ENCODE data around the gene AARS2. TPM values are rescaled to one million over a fixed set of nuclear protein-coding genes. Genes with fewer than 3 reads are reported as not detected.
A peak's percentile ranks its signal among the peaks of the same experiment; 100 is the strongest.

Gene AARS2
- total RNA-seq, 4 donors from 2014 or later: 9.0 to 21.9 (median 12.2) TPM

DNA sequence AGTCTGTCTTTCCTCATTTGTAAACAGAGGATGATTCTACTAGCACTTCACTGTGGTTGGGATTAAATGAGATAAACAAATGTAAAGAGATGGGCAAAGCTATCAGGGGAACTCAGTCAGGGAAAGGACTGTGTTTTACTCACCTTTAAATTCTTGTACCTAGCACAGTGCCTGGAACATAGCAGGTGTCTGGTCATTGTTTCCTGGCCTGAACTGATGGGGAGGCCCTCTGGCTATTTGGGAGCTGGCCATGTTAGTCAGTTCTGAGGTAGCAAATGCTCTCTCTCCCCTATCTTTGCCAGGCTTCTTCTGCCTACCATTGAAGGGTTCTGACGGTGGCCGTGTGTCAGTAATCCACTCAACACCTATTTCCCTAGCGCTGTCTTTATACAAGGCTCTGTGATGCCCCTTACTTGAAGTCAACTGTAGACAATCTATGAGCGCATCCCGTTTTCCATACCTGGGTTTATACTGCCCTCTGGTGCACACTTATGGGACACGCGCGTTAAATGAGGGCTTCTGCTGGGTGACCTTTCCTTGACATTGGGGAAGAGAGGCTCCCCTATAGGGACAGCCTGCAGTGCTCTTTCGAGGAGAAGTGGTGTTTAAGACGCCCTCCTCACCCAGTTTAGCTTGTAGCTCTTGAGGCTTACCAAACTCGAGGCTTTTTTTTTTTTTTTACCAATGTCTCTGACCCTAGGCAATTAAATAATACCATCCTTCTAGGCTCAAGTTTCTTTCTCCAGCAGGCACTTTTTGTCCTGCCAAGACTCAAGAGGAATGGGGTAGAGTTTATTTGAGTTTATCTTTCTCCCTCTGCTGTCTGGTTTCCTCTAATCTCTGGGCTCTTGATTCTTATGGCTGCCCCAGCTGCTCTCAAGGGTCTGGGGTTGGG lies 25.3 kb upstream of the AARS2 start:
- WGBS, 2 donors: 1 to 6% methylated on average over 11 of the region's 11 CpGs
- intact Hi-C loops (cut with DNase I): loop anchor here (5.0 kb wide), 1 partner anchor 71 kb away; the partner anchor contains the start of gene NFKBIE
- H3K4me1 ChIP-seq: peaks cover 0 to 19% (median 0%) of the 10 kb centered on the region in 3 donors
- TF ChIP-seq, protein P1, sequence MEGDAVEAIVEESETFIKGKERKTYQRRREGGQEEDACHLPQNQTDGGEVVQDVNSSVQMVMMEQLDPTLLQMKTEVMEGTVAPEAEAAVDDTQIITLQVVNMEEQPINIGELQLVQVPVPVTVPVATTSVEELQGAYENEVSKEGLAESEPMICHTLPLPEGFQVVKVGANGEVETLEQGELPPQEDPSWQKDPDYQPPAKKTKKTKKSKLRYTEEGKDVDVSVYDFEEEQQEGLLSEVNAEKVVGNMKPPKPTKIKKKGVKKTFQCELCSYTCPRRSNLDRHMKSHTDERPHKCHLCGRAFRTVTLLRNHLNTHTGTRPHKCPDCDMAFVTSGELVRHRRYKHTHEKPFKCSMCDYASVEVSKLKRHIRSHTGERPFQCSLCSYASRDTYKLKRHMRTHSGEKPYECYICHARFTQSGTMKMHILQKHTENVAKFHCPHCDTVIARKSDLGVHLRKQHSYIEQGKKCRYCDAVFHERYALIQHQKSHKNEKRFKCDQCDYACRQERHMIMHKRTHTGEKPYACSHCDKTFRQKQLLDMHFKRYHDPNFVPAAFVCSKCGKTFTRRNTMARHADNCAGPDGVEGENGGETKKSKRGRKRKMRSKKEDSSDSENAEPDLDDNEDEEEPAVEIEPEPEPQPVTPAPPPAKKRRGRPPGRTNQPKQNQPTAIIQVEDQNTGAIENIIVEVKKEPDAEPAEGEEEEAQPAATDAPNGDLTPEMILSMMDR (IDR thresholded peaks at IDR 0.05): peak; percentile 54 to 83 (median 66)
- TF ChIP-seq POLR2A (IDR thresholded peaks at IDR 0.05): no peak
- no peak overlapping the region for H3K4me3 ChIP-seq
- no peaks in the 10 kb centered on the region for H3K9me3 ChIP-seq
- H3K27ac ChIP-seq: no peak overlapping the region
- DNase-seq: no peak
- peaks cover 0 to 40% (median 5%) of the 10 kb centered on the region in 4 donors for H3K27me3 ChIP-seq
- no peaks in the 10 kb centered on the region for H3K36me3 ChIP-seq

GRCh38 chr6:44335631-44336030 lies 22.5 kb upstream of the AARS2 start:
- Histone ChIP-seq H3K27me3 (peaks cover 0 to 35% (median 0%) of the 10 kb centered on the region in 4 donors), H3K36me3 (no peaks in the 10 kb centered on the region), H3K27ac (no peak overlapping the region), H3K4me1 (peaks cover 0 to 7% (median 0%) of the 10 kb centered on the region in 3 donors), H3K4me3 (no peak overlapping the region), H3K9me3 (no peaks in the 10 kb centered on the region)
- 33 to 47% methylated on average over 1 of the region's 1 CpG for WGBS, 2 donors
- DNase-seq: no peak
- intact Hi-C loops (cut with DNase I): loop anchor here (5.0 kb wide), 1 partner anchor 68 kb away; the partner anchor contains the start of gene NFKBIE
- TF ChIP-seq, protein P1 (IDR thresholded peaks at IDR 0.05): no peak

DNA sequence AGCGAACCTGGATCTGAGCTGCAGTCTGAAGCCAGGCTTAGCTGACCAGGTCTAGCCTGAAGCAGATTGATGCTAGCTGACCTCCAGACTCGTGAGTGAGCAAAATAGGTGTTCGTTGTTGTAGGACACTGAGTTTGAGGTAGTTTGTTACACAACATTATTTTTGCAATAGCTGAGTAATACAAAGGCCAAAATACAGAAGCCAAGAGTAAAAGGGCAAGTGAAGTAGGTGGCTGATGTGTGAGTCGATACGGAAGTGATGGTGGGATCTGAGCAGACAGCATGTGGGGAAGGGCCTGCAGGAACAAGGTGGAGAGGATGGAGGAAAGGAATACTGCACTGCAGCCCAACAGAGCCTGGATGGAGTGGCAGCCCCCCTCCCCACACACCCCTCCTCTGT lies 20.8 kb upstream of the AARS2 start:
- H3K36me3 ChIP-seq: no peaks in the 10 kb centered on the region
- H3K27ac ChIP-seq: no peak overlapping the region
- peaks cover 0 to 52% (median 0%) of the 10 kb centered on the region in 4 donors for H3K27me3 ChIP-seq
- WGBS, 2 donors: 81 to 82% methylated on average over 5 of the region's 5 CpGs
- H3K4me3 ChIP-seq: no peak overlapping the region
- TF ChIP-seq POLR2A (IDR thresholded peaks at IDR 0.05): no peak
- TF ChIP-seq, protein P1 (IDR thresholded peaks at IDR 0.05): no peak
- no peak for DNase-seq
- intact Hi-C loops (cut with DNase I): no loop called here
- H3K9me3 ChIP-seq: no peaks in the 10 kb centered on the region
- no peaks in the 10 kb centered on the region for H3K4me1 ChIP-seq

GRCh38 chr6:44333273-44333919 lies 20.2 kb upstream of the AARS2 start:
- no peak for DNase-seq
- Histone ChIP-seq H3K4me3 (no peak overlapping the region), H3K4me1 (no peaks in the 10 kb centered on the region), H3K36me3 (no peaks in the 10 kb centered on the region), H3K27ac (no peak overlapping the region), H3K9me3 (no peaks in the 10 kb centered on the region), H3K27me3 (peaks cover 0 to 54% (median 0%) of the 10 kb centered on the region in 4 donors)
- 57 to 64% methylated on average over 9 to 10 of the region's 11 CpGs for WGBS, 2 donors
- no peak for TF ChIP-seq POLR2A (IDR thresholded peaks at IDR 0.05)
- TF ChIP-seq, protein P1 (IDR thresholded peaks at IDR 0.05): no peak
- intact Hi-C loops (cut with DNase I): no loop called here

DNA sequence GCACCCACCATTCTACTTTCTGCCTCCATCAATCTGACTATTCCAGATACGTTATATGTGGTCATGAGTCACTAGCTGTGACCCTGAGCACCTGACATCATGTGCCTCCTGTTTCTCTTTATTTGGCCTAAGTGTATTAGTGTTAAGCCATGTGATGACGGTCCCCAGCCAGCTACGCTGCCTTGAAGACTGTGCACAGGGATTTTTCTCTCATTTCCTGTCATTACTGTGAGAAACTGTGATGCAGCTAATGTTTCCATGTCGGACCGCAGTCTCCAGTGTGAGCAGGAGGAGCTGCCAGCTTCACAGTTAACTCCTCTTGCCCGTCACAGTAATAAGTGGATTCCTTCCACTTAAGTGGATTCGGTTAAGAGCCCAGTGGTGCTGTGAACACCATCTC lies 19.4 kb upstream of the AARS2 start:
- peaks cover 0 to 60% (median 0%) of the 10 kb centered on the region in 4 donors for H3K27me3 ChIP-seq
- DNase-seq: no peak
- H3K4me1 ChIP-seq: no peaks in the 10 kb centered on the region
- H3K4me3 ChIP-seq: no peak overlapping the region
- intact Hi-C loops (cut with DNase I): no loop called here
- no peak for TF ChIP-seq POLR2A (IDR thresholded peaks at IDR 0.05)
- TF ChIP-seq, protein P1 (IDR thresholded peaks at IDR 0.05): no peak
- H3K9me3 ChIP-seq: no peaks in the 10 kb centered on the region
- H3K36me3 ChIP-seq: no peaks in the 10 kb centered on the region
- H3K27ac ChIP-seq: no peak overlapping the region
- 56% methylated on average over 7 of the region's 7 CpGs for WGBS, 2 donors
